Endodermal cell (in vitro differentiated cells): Measurements from ENCODE around the gene FBXO41. TPM values are rescaled to one million over a fixed set of nuclear protein-coding genes. Genes with fewer than 3 reads are reported as not detected.
A peak's percentile ranks its signal among the peaks of the same experiment; 100 is the strongest.

Source experiments
- DNase-seq: peaks from one replicate; pipeline ENCODE4 v3.0.0-alpha.2; 2017
- H3K27ac ChIP-seq: 2 replicates; pipeline ENCODE4 v1.5.1; 2013; ENCODE audit warnings: mild to moderate bottlenecking, low read depth, low read length, moderate library complexity
- H3K27me3 ChIP-seq: 2 replicates; pipeline ENCODE4 v1.6.1; 2013; ENCODE audit warnings: mild to moderate bottlenecking, low read length, moderate library complexity; ENCODE audit not compliant: insufficient read depth, control insufficient read depth, poor library complexity, severe bottlenecking
- H3K36me3 ChIP-seq: 2 replicates; pipeline ENCODE4 v1.7.0; 2013; ENCODE audit warnings: mild to moderate bottlenecking, low read length, moderate library complexity; ENCODE audit not compliant: control insufficient read depth, insufficient read depth
- H3K4me1 ChIP-seq: one replicate; pipeline ENCODE4 v1.7.0; 2013; ENCODE audit warnings: low read length; ENCODE audit not compliant: control insufficient read depth, insufficient read depth
- H3K4me3 ChIP-seq: 2 replicates; pipeline ENCODE4 v1.5.1; 2013; ENCODE audit warnings: mild to moderate bottlenecking, low read length, moderate library complexity
- H3K9ac ChIP-seq: 2 replicates; pipeline ENCODE4 v1.6.1; 2013; ENCODE audit warnings: mild to moderate bottlenecking, low read length, moderate library complexity; ENCODE audit not compliant: poor library complexity, severe bottlenecking; ENCODE audit errors: extremely low read depth
- H3K9me3 ChIP-seq: 2 replicates; pipeline ENCODE4 v1.6.1; 2013; ENCODE audit warnings: mild to moderate bottlenecking, low read length, moderate library complexity; ENCODE audit not compliant: control insufficient read depth
- H3K27ac Mint-ChIP-seq: 2 replicates; pipeline ENCODE4 v1.8.0; 2020; ENCODE audit warnings: mixed read lengths
- H3K27me3 Mint-ChIP-seq: 2 replicates; pipeline ENCODE4 v1.8.0; 2021; ENCODE audit warnings: mild to moderate bottlenecking, mixed read lengths; ENCODE audit not compliant: insufficient read depth
- H3K36me3 Mint-ChIP-seq: 2 replicates; pipeline ENCODE4 v1.8.0; 2020; ENCODE audit warnings: low read depth, mixed read lengths
- H3K4me1 Mint-ChIP-seq: 2 replicates; pipeline ENCODE4 v1.8.0; 2020; ENCODE audit warnings: mixed read lengths
- H3K4me3 Mint-ChIP-seq: 2 replicates; pipeline ENCODE4 v1.8.0; 2020; ENCODE audit warnings: mild to moderate bottlenecking, moderate library complexity, mixed read lengths
- H3K9me3 Mint-ChIP-seq: 2 replicates; pipeline ENCODE4 v1.8.0; 2020; ENCODE audit warnings: mild to moderate bottlenecking, mixed read lengths
- WGBS, 2 experiments: methylation state at CpG; one replicate each; pipeline versions ENCODE4 v1.1.5 to v1.1.7; 2013; ENCODE audit warnings: missing lambda C conversion rate in 2 of 2, mixed read lengths in 1 of 2; ENCODE audit not compliant: insufficient coverage in 1 of 2, insufficient read length in 1 of 2; 5-methylcytosine and 5-hydroxymethylcytosine counted together
- total RNA-seq, 2 donors: library from RNA; stranded (reverse); fragmentation: NEBNext Ultra II Directional in 1 of 2; extraction: Animal tissue kit (Norgen Biotek cat#: 25700) in 1 of 2; gene quantifications; 2 replicates in 1 of 2; 3 replicates in 1 of 2; pipeline ENCODE4 v1.2.1, GENCODE V29; 2021
- TF ChIP-seq, protein P1 (sequence below): fragments of 200-600 bp; sonication (generic); conservative IDR thresholded peaks from 2 replicates; pipeline ENCODE4 v1.5.0; 2021; ENCODE audit warnings: antibody characterized with exemption, mild to moderate bottlenecking

The FBXO41 gene
- total RNA-seq, 2 donors from 2014 or later: 9.0 to 11.2 TPM

GRCh38 chr2:73268366-73268829 is 15.9 kb downstream of the FBXO41 start:
- DNase-seq: no peak
- Histone ChIP-seq H3K36me3 (no peaks in the 10 kb centered on the region), H3K27me3 (peaks cover 45% of the 10 kb centered on the region), H3K9ac (no peak overlapping the region), H3K9me3 (no peaks in the 10 kb centered on the region), H3K4me3 (peak overlapping the region; percentile 72), H3K27ac (no peak overlapping the region), H3K4me1 (peaks cover 3% of the 10 kb centered on the region)
- H3K9me3 Mint-ChIP-seq: no peaks in the 10 kb centered on the region
- H3K27me3 Mint-ChIP-seq: peaks cover 50% of the 10 kb centered on the region
- H3K36me3 Mint-ChIP-seq: peaks cover 7% of the 10 kb centered on the region
- peak overlapping the region; percentile 50 for H3K4me3 Mint-ChIP-seq
- TF ChIP-seq, protein P1, sequence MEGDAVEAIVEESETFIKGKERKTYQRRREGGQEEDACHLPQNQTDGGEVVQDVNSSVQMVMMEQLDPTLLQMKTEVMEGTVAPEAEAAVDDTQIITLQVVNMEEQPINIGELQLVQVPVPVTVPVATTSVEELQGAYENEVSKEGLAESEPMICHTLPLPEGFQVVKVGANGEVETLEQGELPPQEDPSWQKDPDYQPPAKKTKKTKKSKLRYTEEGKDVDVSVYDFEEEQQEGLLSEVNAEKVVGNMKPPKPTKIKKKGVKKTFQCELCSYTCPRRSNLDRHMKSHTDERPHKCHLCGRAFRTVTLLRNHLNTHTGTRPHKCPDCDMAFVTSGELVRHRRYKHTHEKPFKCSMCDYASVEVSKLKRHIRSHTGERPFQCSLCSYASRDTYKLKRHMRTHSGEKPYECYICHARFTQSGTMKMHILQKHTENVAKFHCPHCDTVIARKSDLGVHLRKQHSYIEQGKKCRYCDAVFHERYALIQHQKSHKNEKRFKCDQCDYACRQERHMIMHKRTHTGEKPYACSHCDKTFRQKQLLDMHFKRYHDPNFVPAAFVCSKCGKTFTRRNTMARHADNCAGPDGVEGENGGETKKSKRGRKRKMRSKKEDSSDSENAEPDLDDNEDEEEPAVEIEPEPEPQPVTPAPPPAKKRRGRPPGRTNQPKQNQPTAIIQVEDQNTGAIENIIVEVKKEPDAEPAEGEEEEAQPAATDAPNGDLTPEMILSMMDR: no peak
- H3K4me1 Mint-ChIP-seq: peaks cover 5% of the 10 kb centered on the region
- 41 to 44% methylated on average over 11 to 14 of the region's 14 CpGs for WGBS, 2 experiments
- no peak overlapping the region for H3K27ac Mint-ChIP-seq

GRCh38 chr2:73267008-73267407 is 17.3 kb downstream of the FBXO41 start:
- no peaks in the 10 kb centered on the region for H3K9me3 Mint-ChIP-seq
- H3K4me3 Mint-ChIP-seq: no peak overlapping the region
- H3K27me3 Mint-ChIP-seq: peaks cover 48% of the 10 kb centered on the region
- no peak overlapping the region for H3K4me3 ChIP-seq
- TF ChIP-seq, protein P1: no peak
- peaks cover 45% of the 10 kb centered on the region for H3K27me3 ChIP-seq
- no peak for DNase-seq
- H3K9me3 ChIP-seq: no peaks in the 10 kb centered on the region
- no peak overlapping the region for H3K27ac ChIP-seq
- H3K4me1 Mint-ChIP-seq: peaks cover 3% of the 10 kb centered on the region
- no peaks in the 10 kb centered on the region for H3K36me3 ChIP-seq
- WGBS, 2 experiments: 96 to 100% methylated on average over 4 of the region's 4 CpGs
- peaks cover 7% of the 10 kb centered on the region for H3K36me3 Mint-ChIP-seq
- H3K9ac ChIP-seq: no peak overlapping the region
- H3K4me1 ChIP-seq: peaks cover under 1% of the 10 kb centered on the region
- H3K27ac Mint-ChIP-seq: no peak overlapping the region

GRCh38 chr2:73266061-73266901 is 18.0 kb downstream of the FBXO41 start:
- WGBS, 2 experiments: 89 to 92% methylated on average over 10 to 26 of the region's 26 CpGs
- no peak for DNase-seq
- no peak overlapping the region for H3K4me3 Mint-ChIP-seq
- H3K27me3 Mint-ChIP-seq: peaks cover 43% of the 10 kb centered on the region
- H3K4me3 ChIP-seq: no peak overlapping the region
- peaks cover 7% of the 10 kb centered on the region for H3K36me3 Mint-ChIP-seq
- H3K4me1 ChIP-seq: no peaks in the 10 kb centered on the region
- H3K27ac Mint-ChIP-seq: no peak overlapping the region
- H3K9me3 Mint-ChIP-seq: no peaks in the 10 kb centered on the region
- no peak overlapping the region for H3K9ac ChIP-seq
- H3K36me3 ChIP-seq: no peaks in the 10 kb centered on the region
- H3K27ac ChIP-seq: no peak overlapping the region
- peaks cover 45% of the 10 kb centered on the region for H3K27me3 ChIP-seq
- no peaks in the 10 kb centered on the region for H3K9me3 ChIP-seq
- TF ChIP-seq, protein P1: no peak
- H3K4me1 Mint-ChIP-seq: no peaks in the 10 kb centered on the region
